Measurements from ENCODE around the gene MAPK4.

DNA sequence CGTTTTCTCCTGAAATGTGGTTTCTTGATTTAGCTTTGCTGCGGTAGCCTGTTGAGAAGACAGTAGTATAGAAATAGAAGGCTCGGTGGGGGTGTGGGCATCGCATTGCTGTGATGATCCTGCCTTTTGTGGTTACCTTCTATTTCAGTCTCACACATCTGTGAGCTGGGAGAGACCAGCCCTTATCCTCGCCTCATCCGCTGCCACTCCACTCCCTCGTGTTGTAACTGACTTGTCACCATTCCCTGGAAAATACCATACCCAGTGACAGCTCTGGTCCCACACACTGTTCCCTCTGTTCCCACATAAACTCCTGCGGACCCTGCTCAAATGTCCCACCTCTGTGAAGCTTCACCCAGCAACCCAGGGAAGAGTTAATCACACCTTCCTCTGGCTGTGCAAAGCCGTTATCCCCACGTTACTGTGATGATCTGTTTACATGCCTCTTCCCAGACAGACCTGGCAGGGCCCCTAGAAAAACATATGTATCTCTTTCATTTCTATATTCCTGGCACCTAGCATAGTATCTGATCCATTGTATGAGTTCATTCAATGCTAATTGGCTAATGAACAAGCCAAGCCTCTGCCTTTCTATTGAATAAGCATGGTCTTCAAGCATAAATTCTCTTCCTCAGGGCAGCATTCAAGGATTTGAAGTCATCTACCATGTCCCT is 114.6 kb downstream of the MAPK4 start:
- TF ChIP-seq, protein P1, sequence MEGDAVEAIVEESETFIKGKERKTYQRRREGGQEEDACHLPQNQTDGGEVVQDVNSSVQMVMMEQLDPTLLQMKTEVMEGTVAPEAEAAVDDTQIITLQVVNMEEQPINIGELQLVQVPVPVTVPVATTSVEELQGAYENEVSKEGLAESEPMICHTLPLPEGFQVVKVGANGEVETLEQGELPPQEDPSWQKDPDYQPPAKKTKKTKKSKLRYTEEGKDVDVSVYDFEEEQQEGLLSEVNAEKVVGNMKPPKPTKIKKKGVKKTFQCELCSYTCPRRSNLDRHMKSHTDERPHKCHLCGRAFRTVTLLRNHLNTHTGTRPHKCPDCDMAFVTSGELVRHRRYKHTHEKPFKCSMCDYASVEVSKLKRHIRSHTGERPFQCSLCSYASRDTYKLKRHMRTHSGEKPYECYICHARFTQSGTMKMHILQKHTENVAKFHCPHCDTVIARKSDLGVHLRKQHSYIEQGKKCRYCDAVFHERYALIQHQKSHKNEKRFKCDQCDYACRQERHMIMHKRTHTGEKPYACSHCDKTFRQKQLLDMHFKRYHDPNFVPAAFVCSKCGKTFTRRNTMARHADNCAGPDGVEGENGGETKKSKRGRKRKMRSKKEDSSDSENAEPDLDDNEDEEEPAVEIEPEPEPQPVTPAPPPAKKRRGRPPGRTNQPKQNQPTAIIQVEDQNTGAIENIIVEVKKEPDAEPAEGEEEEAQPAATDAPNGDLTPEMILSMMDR (conservative IDR thresholded peaks at IDR 0.05), result no peak
- TF ChIP-seq ZFX (IDR thresholded peaks at IDR 0.05), result no peak

Data from C4-2B (cell line).